SK-N-SH (cell line): Measurements from ENCODE around the gene P2RY14.
"Not testable (repeated sequence)": the region's sequence is repeated elsewhere in the genome, so short reads cannot be mapped to it uniquely, and the experiment has no call there.

Experiments used
- CHD2 ChIP-seq: fragments of 150-350 bp; IDR thresholded peaks from 2 replicates; pipeline ENCODE4 v1.6.1; 2018; ENCODE audit warnings: low read length; ENCODE audit not compliant: partially characterized antibody
- FOXM1 ChIP-seq: IDR thresholded peaks from 2 replicates; pipeline ENCODE4 v1.4.0; 2012; ENCODE audit warnings: low read depth, mild to moderate bottlenecking
- JUND ChIP-seq: IDR thresholded peaks from 2 replicates; pipeline ENCODE4 v1.4.0; 2012
- NRF1 ChIP-seq: IDR thresholded peaks from 2 replicates; pipeline ENCODE4 v1.6.1; 2012; ENCODE audit warnings: low read depth, mild to moderate bottlenecking, low read length
- RAD21 ChIP-seq: IDR thresholded peaks from 2 replicates; pipeline ENCODE4 v1.6.1; 2012; ENCODE audit warnings: mild to moderate bottlenecking, low read length
- RFX5 ChIP-seq: IDR thresholded peaks from 2 replicates; pipeline ENCODE4 v1.6.1; 2012; ENCODE audit warnings: mild to moderate bottlenecking, improper control_type of control experiment, low read length
- SMC3 ChIP-seq: IDR thresholded peaks from 2 replicates; pipeline ENCODE4 v1.6.1; 2012; ENCODE audit warnings: low read depth, low read length, improper control_type of control experiment
- TF ChIP-seq, protein P1 (sequence below): fragments of 200-600 bp; sonication (generic); IDR thresholded peaks from 2 replicates; pipeline ENCODE4 v1.6.1; 2017; ENCODE audit warnings: antibody characterized with exemption, mild to moderate bottlenecking, moderate library complexity
- TF ChIP-seq, protein P2 (sequence below): IDR thresholded peaks from 2 replicates; pipeline ENCODE4 v1.4.0; 2012; ENCODE audit warnings: low read depth
- TF ChIP-seq, protein P3 (sequence below): fragments of 150-350 bp; IDR thresholded peaks from 2 replicates; pipeline ENCODE4 v1.6.1; 2017; ENCODE audit warnings: antibody characterized with exemption, low read length, low read depth, borderline replicate concordance
- TF ChIP-seq, protein P4 (sequence below): IDR thresholded peaks from 2 replicates; pipeline ENCODE4 v1.4.0; 2012; ENCODE audit warnings: low read depth, borderline replicate concordance
- TF ChIP-seq, protein P5 (sequence below): IDR thresholded peaks from 2 replicates; pipeline ENCODE4 v1.6.1; 2012; ENCODE audit warnings: mild to moderate bottlenecking, low read depth, low read length, moderate library complexity

DNA sequence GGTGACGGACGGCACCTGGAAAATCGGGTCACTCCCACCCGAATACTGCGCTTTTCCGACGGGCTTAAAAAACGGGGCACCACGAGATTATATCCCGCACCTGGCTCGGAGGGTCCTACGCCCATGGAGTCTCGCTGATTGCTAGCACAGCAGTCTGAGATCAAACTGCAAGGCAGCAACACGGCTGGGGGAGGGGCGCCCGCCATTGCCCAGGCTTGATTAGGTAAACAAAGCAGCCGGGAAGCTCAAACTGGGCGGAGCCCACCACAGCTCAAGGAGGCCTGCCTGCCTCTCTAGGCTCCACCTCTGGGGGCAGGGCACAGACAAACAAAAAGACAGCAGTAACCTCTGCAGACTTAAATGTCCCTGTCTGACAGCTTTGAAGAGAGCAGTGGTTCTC lies 36.3 kb downstream of the P2RY14 start:
- TF ChIP-seq, protein P1, sequence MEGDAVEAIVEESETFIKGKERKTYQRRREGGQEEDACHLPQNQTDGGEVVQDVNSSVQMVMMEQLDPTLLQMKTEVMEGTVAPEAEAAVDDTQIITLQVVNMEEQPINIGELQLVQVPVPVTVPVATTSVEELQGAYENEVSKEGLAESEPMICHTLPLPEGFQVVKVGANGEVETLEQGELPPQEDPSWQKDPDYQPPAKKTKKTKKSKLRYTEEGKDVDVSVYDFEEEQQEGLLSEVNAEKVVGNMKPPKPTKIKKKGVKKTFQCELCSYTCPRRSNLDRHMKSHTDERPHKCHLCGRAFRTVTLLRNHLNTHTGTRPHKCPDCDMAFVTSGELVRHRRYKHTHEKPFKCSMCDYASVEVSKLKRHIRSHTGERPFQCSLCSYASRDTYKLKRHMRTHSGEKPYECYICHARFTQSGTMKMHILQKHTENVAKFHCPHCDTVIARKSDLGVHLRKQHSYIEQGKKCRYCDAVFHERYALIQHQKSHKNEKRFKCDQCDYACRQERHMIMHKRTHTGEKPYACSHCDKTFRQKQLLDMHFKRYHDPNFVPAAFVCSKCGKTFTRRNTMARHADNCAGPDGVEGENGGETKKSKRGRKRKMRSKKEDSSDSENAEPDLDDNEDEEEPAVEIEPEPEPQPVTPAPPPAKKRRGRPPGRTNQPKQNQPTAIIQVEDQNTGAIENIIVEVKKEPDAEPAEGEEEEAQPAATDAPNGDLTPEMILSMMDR = not testable (repeated sequence)
- TF ChIP-seq, protein P2, sequence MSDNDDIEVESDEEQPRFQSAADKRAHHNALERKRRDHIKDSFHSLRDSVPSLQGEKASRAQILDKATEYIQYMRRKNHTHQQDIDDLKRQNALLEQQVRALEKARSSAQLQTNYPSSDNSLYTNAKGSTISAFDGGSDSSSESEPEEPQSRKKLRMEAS = not testable (repeated sequence)
- not testable (repeated sequence) for TF ChIP-seq CHD2, FOXM1, JUND, SMC3, NRF1, RFX5, RAD21
- TF ChIP-seq, protein P3, sequence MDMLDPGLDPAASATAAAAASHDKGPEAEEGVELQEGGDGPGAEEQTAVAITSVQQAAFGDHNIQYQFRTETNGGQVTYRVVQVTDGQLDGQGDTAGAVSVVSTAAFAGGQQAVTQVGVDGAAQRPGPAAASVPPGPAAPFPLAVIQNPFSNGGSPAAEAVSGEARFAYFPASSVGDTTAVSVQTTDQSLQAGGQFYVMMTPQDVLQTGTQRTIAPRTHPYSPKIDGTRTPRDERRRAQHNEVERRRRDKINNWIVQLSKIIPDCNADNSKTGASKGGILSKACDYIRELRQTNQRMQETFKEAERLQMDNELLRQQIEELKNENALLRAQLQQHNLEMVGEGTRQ = not testable (repeated sequence)
- TF ChIP-seq, protein P4, sequence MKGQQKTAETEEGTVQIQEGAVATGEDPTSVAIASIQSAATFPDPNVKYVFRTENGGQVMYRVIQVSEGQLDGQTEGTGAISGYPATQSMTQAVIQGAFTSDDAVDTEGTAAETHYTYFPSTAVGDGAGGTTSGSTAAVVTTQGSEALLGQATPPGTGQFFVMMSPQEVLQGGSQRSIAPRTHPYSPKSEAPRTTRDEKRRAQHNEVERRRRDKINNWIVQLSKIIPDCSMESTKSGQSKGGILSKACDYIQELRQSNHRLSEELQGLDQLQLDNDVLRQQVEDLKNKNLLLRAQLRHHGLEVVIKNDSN = not testable (repeated sequence)
- TF ChIP-seq, protein P5, sequence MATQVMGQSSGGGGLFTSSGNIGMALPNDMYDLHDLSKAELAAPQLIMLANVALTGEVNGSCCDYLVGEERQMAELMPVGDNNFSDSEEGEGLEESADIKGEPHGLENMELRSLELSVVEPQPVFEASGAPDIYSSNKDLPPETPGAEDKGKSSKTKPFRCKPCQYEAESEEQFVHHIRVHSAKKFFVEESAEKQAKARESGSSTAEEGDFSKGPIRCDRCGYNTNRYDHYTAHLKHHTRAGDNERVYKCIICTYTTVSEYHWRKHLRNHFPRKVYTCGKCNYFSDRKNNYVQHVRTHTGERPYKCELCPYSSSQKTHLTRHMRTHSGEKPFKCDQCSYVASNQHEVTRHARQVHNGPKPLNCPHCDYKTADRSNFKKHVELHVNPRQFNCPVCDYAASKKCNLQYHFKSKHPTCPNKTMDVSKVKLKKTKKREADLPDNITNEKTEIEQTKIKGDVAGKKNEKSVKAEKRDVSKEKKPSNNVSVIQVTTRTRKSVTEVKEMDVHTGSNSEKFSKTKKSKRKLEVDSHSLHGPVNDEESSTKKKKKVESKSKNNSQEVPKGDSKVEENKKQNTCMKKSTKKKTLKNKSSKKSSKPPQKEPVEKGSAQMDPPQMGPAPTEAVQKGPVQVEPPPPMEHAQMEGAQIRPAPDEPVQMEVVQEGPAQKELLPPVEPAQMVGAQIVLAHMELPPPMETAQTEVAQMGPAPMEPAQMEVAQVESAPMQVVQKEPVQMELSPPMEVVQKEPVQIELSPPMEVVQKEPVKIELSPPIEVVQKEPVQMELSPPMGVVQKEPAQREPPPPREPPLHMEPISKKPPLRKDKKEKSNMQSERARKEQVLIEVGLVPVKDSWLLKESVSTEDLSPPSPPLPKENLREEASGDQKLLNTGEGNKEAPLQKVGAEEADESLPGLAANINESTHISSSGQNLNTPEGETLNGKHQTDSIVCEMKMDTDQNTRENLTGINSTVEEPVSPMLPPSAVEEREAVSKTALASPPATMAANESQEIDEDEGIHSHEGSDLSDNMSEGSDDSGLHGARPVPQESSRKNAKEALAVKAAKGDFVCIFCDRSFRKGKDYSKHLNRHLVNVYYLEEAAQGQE = not testable (repeated sequence)
